ENCODE data around the gene CEACAM21. TPM values are rescaled to one million over a fixed set of nuclear protein-coding genes. Genes with fewer than 3 reads are reported as not detected.

The CEACAM21 gene
- total RNA-seq, 4 donors from 2014 or later = 1.7 to 9.9 (median 2.5) TPM; not detected in 1

- H3K4me3 ChIP-seq = no peak overlapping the region
- no peaks in the 10 kb centered on the region for H3K36me3 ChIP-seq
- H3K27me3 ChIP-seq = no peaks in the 10 kb centered on the region
- H3K27ac ChIP-seq = no peak overlapping the region
- no peaks in the 10 kb centered on the region for H3K4me1 ChIP-seq
- TF ChIP-seq CTCF (IDR thresholded peaks at IDR 0.05) (no peak), POLR2A (IDR thresholded peaks at IDR 0.05) (no peak)
- no peaks in the 10 kb centered on the region for H3K9me3 ChIP-seq
- no peak for DNase-seq
These were observed 25.8 kb downstream of the CEACAM21 start for GRCh38 chr19:41601771-41602170.

- Histone ChIP-seq H3K9me3 (no peaks in the 10 kb centered on the region), H3K4me1 (no peaks in the 10 kb centered on the region), H3K4me3 (no peak overlapping the region), H3K27ac (no peak overlapping the region), H3K27me3 (no peaks in the 10 kb centered on the region), H3K36me3 (no peaks in the 10 kb centered on the region)
- DNase-seq = no peak
- no peak for TF ChIP-seq POLR2A (IDR thresholded peaks at IDR 0.05)
- TF ChIP-seq CTCF (IDR thresholded peaks at IDR 0.05) = no peak
These were observed 28.9 kb downstream of the CEACAM21 start for GRCh38 chr19:41604831-41605230.

- Histone ChIP-seq H3K4me1 (no peaks in the 10 kb centered on the region), H3K4me3 (no peak overlapping the region), H3K36me3 (no peaks in the 10 kb centered on the region), H3K9me3 (no peaks in the 10 kb centered on the region), H3K27me3 (no peaks in the 10 kb centered on the region), H3K27ac (no peak overlapping the region)
- TF ChIP-seq POLR2A (IDR thresholded peaks at IDR 0.05) (no peak), CTCF (IDR thresholded peaks at IDR 0.05) (no peak)
- DNase-seq = peak in 1 of 3 donors; percentile 8
These were observed 30.4 kb downstream of the CEACAM21 start for GRCh38 chr19:41606215-41606837.

- H3K36me3 ChIP-seq = no peaks in the 10 kb centered on the region
- DNase-seq = no peak
- no peaks in the 10 kb centered on the region for H3K9me3 ChIP-seq
- no peak overlapping the region for H3K4me3 ChIP-seq
- no peak overlapping the region for H3K27ac ChIP-seq
- TF ChIP-seq POLR2A (IDR thresholded peaks at IDR 0.05) = no peak
- no peak for TF ChIP-seq CTCF (IDR thresholded peaks at IDR 0.05)
- H3K4me1 ChIP-seq = no peaks in the 10 kb centered on the region
- H3K27me3 ChIP-seq = no peaks in the 10 kb centered on the region
These were observed 31.7 kb downstream of the CEACAM21 start for GRCh38 chr19:41607668-41608067.

- Histone ChIP-seq H3K27me3 (no peaks in the 10 kb centered on the region), H3K4me1 (no peaks in the 10 kb centered on the region), H3K9me3 (no peaks in the 10 kb centered on the region), H3K27ac (no peak overlapping the region), H3K36me3 (no peaks in the 10 kb centered on the region), H3K4me3 (no peak overlapping the region)
- no peak for TF ChIP-seq CTCF (IDR thresholded peaks at IDR 0.05)
- TF ChIP-seq POLR2A (IDR thresholded peaks at IDR 0.05) = no peak
- DNase-seq = no peak
These were observed 34.8 kb downstream of the CEACAM21 start for GRCh38 chr19:41610789-41611188.

- H3K27me3 ChIP-seq = no peaks in the 10 kb centered on the region
- H3K36me3 ChIP-seq = no peaks in the 10 kb centered on the region
- H3K4me3 ChIP-seq = no peak overlapping the region
- H3K9me3 ChIP-seq = no peaks in the 10 kb centered on the region
- DNase-seq = no peak
- H3K27ac ChIP-seq = no peak overlapping the region
- H3K4me1 ChIP-seq = no peaks in the 10 kb centered on the region
- TF ChIP-seq POLR2A (IDR thresholded peaks at IDR 0.05) (no peak), CTCF (IDR thresholded peaks at IDR 0.05) (no peak)
These were observed 36.5 kb downstream of the CEACAM21 start for GRCh38 chr19:41612483-41612882.

Measured in Peyer's patch (tissue), 4 donors.